ENCODE results near the gene S100B. TPM values are rescaled to one million over a fixed set of nuclear protein-coding genes. Genes with fewer than 3 reads are reported as not detected.

Gene S100B
- total and polyA plus RNA-seq, 9 of the 15 experiments (the other 6 are each of a cell fraction or from before 2014, with no cell fraction given): not detected

DNA sequence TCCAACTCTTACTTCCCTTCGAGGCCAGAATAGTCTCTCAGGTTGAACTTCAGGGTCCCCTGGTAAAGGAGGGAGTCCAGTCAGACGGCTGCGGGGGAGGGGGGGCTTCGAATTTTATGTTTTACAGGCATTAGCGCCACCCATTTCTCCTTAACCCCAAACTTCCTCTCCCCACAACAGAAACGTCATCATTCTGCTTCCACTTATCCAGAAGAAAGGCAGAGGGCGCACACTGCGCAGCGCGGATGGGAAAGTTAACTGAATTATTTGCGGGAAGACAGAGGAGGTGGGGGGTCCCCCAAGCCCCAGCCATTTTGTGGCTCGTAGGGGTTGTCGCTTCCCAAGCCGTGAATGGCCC is 30.1 kb upstream of the S100B start (continued):
- TF ChIP-seq, protein P1, sequence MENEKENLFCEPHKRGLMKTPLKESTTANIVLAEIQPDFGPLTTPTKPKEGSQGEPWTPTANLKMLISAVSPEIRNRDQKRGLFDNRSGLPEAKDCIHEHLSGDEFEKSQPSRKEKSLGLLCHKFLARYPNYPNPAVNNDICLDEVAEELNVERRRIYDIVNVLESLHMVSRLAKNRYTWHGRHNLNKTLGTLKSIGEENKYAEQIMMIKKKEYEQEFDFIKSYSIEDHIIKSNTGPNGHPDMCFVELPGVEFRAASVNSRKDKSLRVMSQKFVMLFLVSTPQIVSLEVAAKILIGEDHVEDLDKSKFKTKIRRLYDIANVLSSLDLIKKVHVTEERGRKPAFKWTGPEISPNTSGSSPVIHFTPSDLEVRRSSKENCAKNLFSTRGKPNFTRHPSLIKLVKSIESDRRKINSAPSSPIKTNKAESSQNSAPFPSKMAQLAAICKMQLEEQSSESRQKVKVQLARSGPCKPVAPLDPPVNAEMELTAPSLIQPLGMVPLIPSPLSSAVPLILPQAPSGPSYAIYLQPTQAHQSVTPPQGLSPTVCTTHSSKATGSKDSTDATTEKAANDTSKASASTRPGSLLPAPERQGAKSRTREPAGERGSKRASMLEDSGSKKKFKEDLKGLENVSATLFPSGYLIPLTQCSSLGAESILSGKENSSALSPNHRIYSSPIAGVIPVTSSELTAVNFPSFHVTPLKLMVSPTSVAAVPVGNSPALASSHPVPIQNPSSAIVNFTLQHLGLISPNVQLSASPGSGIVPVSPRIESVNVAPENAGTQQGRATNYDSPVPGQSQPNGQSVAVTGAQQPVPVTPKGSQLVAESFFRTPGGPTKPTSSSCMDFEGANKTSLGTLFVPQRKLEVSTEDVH (IDR thresholded peaks at IDR 0.05; ENCODE audit: low read depth, partially characterized antibody): peak; percentile 75
- no peak for TF ChIP-seq CTBP1 (IDR thresholded peaks at IDR 0.05; ENCODE audit: borderline replicate concordance)
- no peak for TF ChIP-seq JUND (IDR thresholded peaks at IDR 0.05; ENCODE audit: borderline replicate concordance, low read depth, low read length)
- peak; percentile 50; the same call in 1 of the 3 replicates for TF ChIP-seq JUND (tag; IDR thresholded peaks at IDR 0.05; ENCODE audit: borderline replicate concordance, low read depth, low read length)
- peak; percentile 33; the same call in 1 of the 2 replicates for TF ChIP-seq ZNF384 (IDR thresholded peaks at IDR 0.05; ENCODE audit: low read depth, low read length)
- TF ChIP-seq, protein P2, sequence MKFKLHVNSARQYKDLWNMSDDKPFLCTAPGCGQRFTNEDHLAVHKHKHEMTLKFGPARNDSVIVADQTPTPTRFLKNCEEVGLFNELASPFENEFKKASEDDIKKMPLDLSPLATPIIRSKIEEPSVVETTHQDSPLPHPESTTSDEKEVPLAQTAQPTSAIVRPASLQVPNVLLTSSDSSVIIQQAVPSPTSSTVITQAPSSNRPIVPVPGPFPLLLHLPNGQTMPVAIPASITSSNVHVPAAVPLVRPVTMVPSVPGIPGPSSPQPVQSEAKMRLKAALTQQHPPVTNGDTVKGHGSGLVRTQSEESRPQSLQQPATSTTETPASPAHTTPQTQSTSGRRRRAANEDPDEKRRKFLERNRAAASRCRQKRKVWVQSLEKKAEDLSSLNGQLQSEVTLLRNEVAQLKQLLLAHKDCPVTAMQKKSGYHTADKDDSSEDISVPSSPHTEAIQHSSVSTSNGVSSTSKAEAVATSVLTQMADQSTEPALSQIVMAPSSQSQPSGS (CRISPR knock-in tag; IDR thresholded peaks at IDR 0.05): no peak
- TF ChIP-seq HNRNPLL (IDR thresholded peaks at IDR 0.05; ENCODE audit: low read depth, low read length, poor library complexity, severe bottlenecking): peak; percentile 88
- peak; percentile 88 for TF ChIP-seq SPI1 (IDR thresholded peaks at IDR 0.05; ENCODE audit: borderline replicate concordance, low read depth, low read length)
- peak; percentile 55; the same call in 1 of the 2 replicates for TF ChIP-seq SMARCA4 (IDR thresholded peaks at IDR 0.05)
- TF ChIP-seq ELF1 (tag; IDR thresholded peaks at IDR 0.05): peak; percentile 61
- TF ChIP-seq FOXM1 (IDR thresholded peaks at IDR 0.05; ENCODE audit: low read depth): 0 out of 2 replicates have a peak, but pooled peaks have one; percentile 31
- TF ChIP-seq FOXM1 (CRISPR knock-in tag; IDR thresholded peaks at IDR 0.05; ENCODE audit: low read depth): no peak
- 0 out of 2 replicates have a peak, but pooled peaks have one; percentile 47 for TF ChIP-seq RB1 (IDR thresholded peaks at IDR 0.05; ENCODE audit: low read depth)
- TF ChIP-seq, protein P3, sequence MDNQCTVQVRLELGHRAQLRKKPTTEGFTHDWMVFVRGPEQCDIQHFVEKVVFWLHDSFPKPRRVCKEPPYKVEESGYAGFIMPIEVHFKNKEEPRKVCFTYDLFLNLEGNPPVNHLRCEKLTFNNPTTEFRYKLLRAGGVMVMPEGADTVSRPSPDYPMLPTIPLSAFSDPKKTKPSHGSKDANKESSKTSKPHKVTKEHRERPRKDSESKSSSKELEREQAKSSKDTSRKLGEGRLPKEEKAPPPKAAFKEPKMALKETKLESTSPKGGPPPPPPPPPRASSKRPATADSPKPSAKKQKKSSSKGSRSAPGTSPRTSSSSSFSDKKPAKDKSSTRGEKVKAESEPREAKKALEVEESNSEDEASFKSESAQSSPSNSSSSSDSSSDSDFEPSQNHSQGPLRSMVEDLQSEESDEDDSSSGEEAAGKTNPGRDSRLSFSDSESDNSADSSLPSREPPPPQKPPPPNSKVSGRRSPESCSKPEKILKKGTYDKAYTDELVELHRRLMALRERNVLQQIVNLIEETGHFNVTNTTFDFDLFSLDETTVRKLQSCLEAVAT (IDR thresholded peaks at IDR 0.05): 0 out of 4 replicates have a peak, but pooled peaks have one; percentile 54 to 57
- TF ChIP-seq ZNF707 (CRISPR knock-in tag; conservative IDR thresholded peaks at IDR 0.05): no peak
- TF ChIP-seq NR2C1 (IDR thresholded peaks at IDR 0.05): 0 out of 2 replicates have a peak, but pooled peaks have one; percentile 52
- TF ChIP-seq NR2C1 (tag; IDR thresholded peaks at IDR 0.05): no peak; the same call in 1 of the 2 replicates
- TF ChIP-seq RNF2 (IDR thresholded peaks at IDR 0.05): 0 out of 2 replicates have a peak, but pooled peaks have one; percentile 33
- TF ChIP-seq KDM4B (IDR thresholded peaks at IDR 0.05; ENCODE audit: borderline replicate concordance in 2 of 2, low read depth in 1 of 2): 0 out of 4 replicates have a peak, but pooled peaks of 1 of the 2 experiments have one; percentile 57
- no peak for TF ChIP-seq SMARCC2 (IDR thresholded peaks at IDR 0.05; ENCODE audit: low read depth)
- TF ChIP-seq CREB1 (IDR thresholded peaks at IDR 0.05): peak; percentile 85
- peak; percentile 91 for TF ChIP-seq CREB1 (CRISPR knock-in tag; IDR thresholded peaks at IDR 0.05)
- TF ChIP-seq ETV6 (IDR thresholded peaks at IDR 0.05; ENCODE audit: borderline replicate concordance in 1 of 2, low read depth in 2 of 2, low read length in 1 of 2): 0 out of 4 replicates have a peak, but pooled peaks of 1 of the 2 experiments have one; percentile 14
- TF ChIP-seq ETV6 (CRISPR knock-in tag; IDR thresholded peaks at IDR 0.05; ENCODE audit: borderline replicate concordance): no peak
- peak in 1 of 2 experiments; percentile 11; a peak in 1 of 4 replicates for TF ChIP-seq RCOR1 (IDR thresholded peaks at IDR 0.05; ENCODE audit: borderline replicate concordance in 1 of 2, low read depth in 2 of 2, low read length in 2 of 2)
- TF ChIP-seq SP1 (CRISPR knock-in tag; IDR thresholded peaks at IDR 0.05): no peak

Measured in K562 (cell line).